Mesenchymal stem cell (in vitro differentiated cells and primary cell): ENCODE data around the gene CFAP97D1.

Experiments
- DNase-seq: peaks from one replicate; pipeline ENCODE4 v3.0.0-alpha.2; 2013
- H2AFZ ChIP-seq: one replicate; pipeline ENCODE4 v1.6.1; 2013; ENCODE audit warnings: low read depth, mild to moderate bottlenecking, control low read depth, inconsistent platforms, low read length, moderate library complexity
- H2AK5ac ChIP-seq: 2 replicates; pipeline ENCODE4 v1.6.1; 2013; ENCODE audit warnings: low read length, moderate library complexity, mild to moderate bottlenecking, inconsistent platforms; ENCODE audit not compliant: severe bottlenecking
- H2BK120ac ChIP-seq: one replicate; pipeline ENCODE4 v1.6.1; 2013; ENCODE audit warnings: low read depth, mild to moderate bottlenecking, inconsistent platforms, low read length, moderate library complexity
- H2BK12ac ChIP-seq, 2 experiments: one replicate each; pipeline ENCODE4 v1.6.1; 2013; ENCODE audit warnings: inconsistent platforms in 2 of 2, low read length in 2 of 2, mild to moderate bottlenecking in 2 of 2, moderate library complexity in 2 of 2, control low read depth in 1 of 2
- H2BK15ac ChIP-seq: one replicate; pipeline ENCODE4 v1.6.1; 2013; ENCODE audit warnings: mild to moderate bottlenecking, low read depth, inconsistent platforms; ENCODE audit not compliant: poor library complexity, severe bottlenecking
- H2BK5ac ChIP-seq: 2 replicates; pipeline ENCODE4 v1.6.1; 2013; ENCODE audit warnings: low read depth, mild to moderate bottlenecking, low read length, control low read depth, inconsistent platforms; ENCODE audit not compliant: poor library complexity, severe bottlenecking
- H3K14ac ChIP-seq, 2 experiments: one replicate each; pipeline ENCODE4 v1.6.1; 2013; ENCODE audit warnings: inconsistent platforms in 2 of 2, low read length in 2 of 2, control low read depth in 1 of 2, mild to moderate bottlenecking in 1 of 2, moderate library complexity in 1 of 2
- H3K18ac ChIP-seq, 2 experiments: one replicate each; pipeline ENCODE4 v1.6.1; 2013; ENCODE audit warnings: inconsistent platforms in 2 of 2, low read length in 2 of 2, control low read depth in 1 of 2, low read depth in 1 of 2, mild to moderate bottlenecking in 1 of 2
- H3K23ac ChIP-seq, 2 experiments: one replicate each; pipeline ENCODE4 v1.6.1; 2013; ENCODE audit warnings: inconsistent platforms in 2 of 2, low read length in 2 of 2, mild to moderate bottlenecking in 2 of 2, moderate library complexity in 2 of 2, control low read depth in 1 of 2
- H3K27ac ChIP-seq: 2 replicates; pipeline ENCODE4 v1.5.1; 2013; ENCODE audit warnings: mild to moderate bottlenecking, moderate library complexity, low read length, control low read depth, inconsistent platforms; ENCODE audit not compliant: poor library complexity, severe bottlenecking
- H3K27me3 ChIP-seq, 2 experiments: 2 replicates each; pipeline versions ENCODE4 v1.6.1 to v1.7.0; 2013; ENCODE audit warnings: low read length in 2 of 2, mild to moderate bottlenecking in 2 of 2, moderate library complexity in 2 of 2, control low read depth in 1 of 2, inconsistent platforms in 1 of 2; ENCODE audit not compliant: control insufficient read depth in 1 of 2, insufficient read depth in 1 of 2
- H3K36me3 ChIP-seq, 2 experiments: 2 replicates each; pipeline versions ENCODE4 v1.6.1 to v1.7.0; 2013; ENCODE audit warnings: low read length in 2 of 2, control low read depth in 1 of 2, inconsistent platforms in 1 of 2, low read depth in 1 of 2, mild to moderate bottlenecking in 1 of 2; ENCODE audit not compliant: insufficient read depth in 2 of 2, control insufficient read depth in 1 of 2
- H3K4ac ChIP-seq, 2 experiments: one replicate each; pipeline ENCODE4 v1.6.1; 2013; ENCODE audit warnings: inconsistent platforms in 2 of 2, low read length in 2 of 2, mild to moderate bottlenecking in 2 of 2, moderate library complexity in 2 of 2, control low read depth in 1 of 2, low read depth in 1 of 2
- H3K4me1 ChIP-seq: 2 replicates; pipeline ENCODE4 v1.6.1; 2013; ENCODE audit warnings: low read depth, low read length, control low read depth; ENCODE audit not compliant: control insufficient read depth, insufficient read depth
- H3K4me2 ChIP-seq: 2 replicates; pipeline ENCODE4 v1.6.1; 2013; ENCODE audit warnings: low read length, mild to moderate bottlenecking, inconsistent platforms; ENCODE audit not compliant: poor library complexity, severe bottlenecking
- H3K4me3 ChIP-seq, 2 experiments: 2 replicates each; pipeline versions ENCODE4 v1.5.1 to v1.7.0; 2013; ENCODE audit warnings: low read length in 2 of 2, mild to moderate bottlenecking in 2 of 2, control low read depth in 1 of 2, low read depth in 1 of 2; ENCODE audit not compliant: insufficient read depth in 1 of 2
- H3K79me1 ChIP-seq: replicated peaks from 2 replicates; pipeline ENCODE4 v1.6.1; 2013; ENCODE audit warnings: mild to moderate bottlenecking, control low read depth, low read length, inconsistent platforms; ENCODE audit not compliant: poor library complexity, severe bottlenecking
- H3K9ac ChIP-seq: 2 replicates; pipeline ENCODE4 v1.7.0; 2013; ENCODE audit warnings: mild to moderate bottlenecking, low read length, moderate library complexity
- H3K9me3 ChIP-seq: 2 replicates; pipeline ENCODE4 v1.7.0; 2013; ENCODE audit warnings: mild to moderate bottlenecking, low read length; ENCODE audit not compliant: control insufficient read depth
- H4K8ac ChIP-seq: one replicate; pipeline ENCODE4 v1.6.1; 2013; ENCODE audit warnings: inconsistent platforms, mild to moderate bottlenecking, low read length, moderate library complexity
- H4K91ac ChIP-seq: one replicate; pipeline ENCODE4 v1.6.1; 2013; ENCODE audit warnings: mild to moderate bottlenecking, low read length, inconsistent platforms
- WGBS: methylation state at CpG from one replicate; pipeline ENCODE4 v1.1.7; 2013; ENCODE audit warnings: mixed read lengths; 5-methylcytosine and 5-hydroxymethylcytosine counted together

The CFAP97D1 gene

GRCh38 chr17:43816336-43817320, 36.4 kb downstream of the CFAP97D1 start:
- H3K9ac ChIP-seq: no peak overlapping the region
- H3K18ac ChIP-seq: peak overlapping the region; percentile 11 to 14
- no peak overlapping the region for H2BK120ac ChIP-seq
- peak overlapping the region; percentile 2 for H2BK15ac ChIP-seq
- peak overlapping the region; percentile 51 for H4K8ac ChIP-seq
- peaks cover 41 to 82% of the 10 kb centered on the region in 2 experiments for H3K36me3 ChIP-seq
- H2BK5ac ChIP-seq: no peak overlapping the region
- 95% methylated on average over 24 of the region's 24 CpGs for WGBS
- H4K91ac ChIP-seq: peak overlapping the region; percentile 37
- no peak overlapping the region for H3K27ac ChIP-seq
- H2AK5ac ChIP-seq: no peak overlapping the region
- no peak overlapping the region for H3K14ac ChIP-seq
- peak overlapping the region in 1 of 2 experiments; percentile 24 for H3K4me3 ChIP-seq
- H3K4ac ChIP-seq: no peak overlapping the region
- no peak overlapping the region for H2AFZ ChIP-seq
- peaks cover 3% of the 10 kb centered on the region for H3K79me1 ChIP-seq
- no peak for DNase-seq
- H3K4me2 ChIP-seq: no peak overlapping the region
- H3K27me3 ChIP-seq: no peaks in the 10 kb centered on the region
- H3K9me3 ChIP-seq: no peaks in the 10 kb centered on the region
- no peak overlapping the region for H3K23ac ChIP-seq
- H3K4me1 ChIP-seq: peaks cover 14% of the 10 kb centered on the region
- no peak overlapping the region for H2BK12ac ChIP-seq

DNA sequence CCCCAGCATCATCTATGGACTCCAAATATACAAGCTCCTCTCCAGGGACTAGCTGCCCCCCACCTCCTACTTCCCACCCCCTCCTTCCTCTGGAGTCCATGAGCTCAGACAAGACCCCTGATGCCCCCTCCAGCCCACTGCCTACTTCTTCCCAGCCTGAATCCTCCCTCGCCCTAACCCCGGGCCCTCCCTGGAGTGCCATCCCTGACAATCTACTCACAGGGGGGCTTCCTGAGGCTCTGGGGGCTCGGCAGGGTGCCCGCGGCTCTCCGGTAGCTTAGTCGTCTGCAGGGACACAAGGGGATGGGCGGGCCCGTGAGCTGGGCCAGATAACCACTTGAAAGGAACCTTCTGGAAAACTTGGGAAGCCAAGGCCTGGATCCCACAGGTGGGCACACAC, 37.6 kb downstream of the CFAP97D1 start:
- H3K4me2 ChIP-seq: no peak overlapping the region
- WGBS: 93% methylated on average over 9 of the region's 9 CpGs
- H2BK5ac ChIP-seq: no peak overlapping the region
- no peak overlapping the region for H3K18ac ChIP-seq
- H2AFZ ChIP-seq: no peak overlapping the region
- peaks cover 14% of the 10 kb centered on the region for H3K4me1 ChIP-seq
- H4K8ac ChIP-seq: no peak overlapping the region
- no peaks in the 10 kb centered on the region for H3K9me3 ChIP-seq
- no peaks in the 10 kb centered on the region for H3K27me3 ChIP-seq
- no peak overlapping the region for H2BK15ac ChIP-seq
- H3K27ac ChIP-seq: no peak overlapping the region
- no peak overlapping the region for H3K23ac ChIP-seq
- no peak overlapping the region for H3K9ac ChIP-seq
- H3K79me1 ChIP-seq: peaks cover 3% of the 10 kb centered on the region
- no peak overlapping the region for H2AK5ac ChIP-seq
- no peak for DNase-seq
- H3K36me3 ChIP-seq: peaks cover 44 to 83% of the 10 kb centered on the region in 2 experiments
- H3K4me3 ChIP-seq: no peak overlapping the region
- H3K4ac ChIP-seq: no peak overlapping the region
- no peak overlapping the region for H2BK12ac ChIP-seq
- H2BK120ac ChIP-seq: no peak overlapping the region
- H3K14ac ChIP-seq: no peak overlapping the region
- H4K91ac ChIP-seq: no peak overlapping the region

- no peak overlapping the region for H2BK5ac ChIP-seq
- no peak overlapping the region for H3K14ac ChIP-seq
- no peak overlapping the region for H2BK15ac ChIP-seq
- H3K27me3 ChIP-seq: no peaks in the 10 kb centered on the region
- H3K4ac ChIP-seq: no peak overlapping the region
- no peak overlapping the region for H3K18ac ChIP-seq
- H3K27ac ChIP-seq: no peak overlapping the region
- no peak overlapping the region for H3K23ac ChIP-seq
- no peak overlapping the region for H4K91ac ChIP-seq
- H3K9me3 ChIP-seq: no peaks in the 10 kb centered on the region
- no peak overlapping the region for H4K8ac ChIP-seq
- peaks cover 6% of the 10 kb centered on the region for H3K4me1 ChIP-seq
- H3K9ac ChIP-seq: no peak overlapping the region
- H2BK120ac ChIP-seq: no peak overlapping the region
- H3K79me1 ChIP-seq: peaks cover 5% of the 10 kb centered on the region
- H2BK12ac ChIP-seq: no peak overlapping the region
- H3K4me2 ChIP-seq: no peak overlapping the region
- WGBS: 100% methylated on average over 5 of the region's 5 CpGs
- no peak overlapping the region for H2AK5ac ChIP-seq
- H3K36me3 ChIP-seq: peaks cover 43 to 83% of the 10 kb centered on the region in 2 experiments
- no peak overlapping the region for H3K4me3 ChIP-seq
- no peak for DNase-seq
- H2AFZ ChIP-seq: no peak overlapping the region
Observed at GRCh38 chr17:43818966-43819365, 38.7 kb downstream of the CFAP97D1 start.

DNA sequence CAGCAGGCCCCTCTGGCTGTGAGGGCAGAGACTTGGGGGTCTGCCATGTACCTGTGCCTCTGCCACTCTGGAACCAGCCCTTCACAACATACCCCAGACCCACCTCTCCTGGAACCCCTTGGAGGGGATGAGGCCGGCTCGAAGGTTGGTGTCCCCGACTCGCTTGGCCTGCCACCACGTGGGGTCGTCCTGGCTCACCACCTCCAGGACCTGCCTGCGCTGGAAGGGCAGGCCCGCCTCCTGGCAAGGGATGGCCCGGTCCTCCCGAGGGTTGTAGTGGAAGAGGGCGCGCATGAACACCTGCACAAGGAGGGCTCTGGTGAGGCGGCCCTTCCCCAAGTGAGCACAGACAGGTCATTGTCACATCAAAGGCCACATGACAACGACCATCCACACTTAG, 40.5 kb downstream of the CFAP97D1 start:
- Histone ChIP-seq H2BK120ac (no peak overlapping the region), H2AFZ (no peak overlapping the region), H3K9ac (no peak overlapping the region), H3K4me2 (no peak overlapping the region), H2BK5ac (no peak overlapping the region), H3K9me3 (no peaks in the 10 kb centered on the region), H3K18ac (no peak overlapping the region), H3K4ac (no peak overlapping the region), H2AK5ac (no peak overlapping the region), H3K14ac (no peak overlapping the region), H4K91ac (no peak overlapping the region), H3K79me1 (peaks cover 7% of the 10 kb centered on the region), H3K27ac (no peak overlapping the region), H3K4me3 (no peak overlapping the region), H3K27me3 (no peaks in the 10 kb centered on the region), H4K8ac (no peak overlapping the region), H3K4me1 (no peaks in the 10 kb centered on the region), H2BK12ac (no peak overlapping the region), H3K36me3 (peaks cover 47 to 83% of the 10 kb centered on the region in 2 experiments), H2BK15ac (no peak overlapping the region), H3K23ac (no peak overlapping the region)
- DNase-seq: no peak
- 93% methylated on average over 14 of the region's 14 CpGs for WGBS
